HepG2 (cell line): Measurements from ENCODE around the gene COPA. TPM values are rescaled to one million over a fixed set of nuclear protein-coding genes. Genes with fewer than 3 reads are reported as not detected.
A peak's percentile ranks its signal among the peaks of the same experiment; 100 is the strongest.

ENCODE experiments used
- AKAP8 ChIP-seq: sonication (generic); formaldehyde crosslinking; IDR thresholded peaks from 2 replicates; pipeline ENCODE4 v1.5.1; 2020; ENCODE audit warnings: mild to moderate bottlenecking, missing genetic modification reagents
- CEBPZ ChIP-seq: IDR thresholded peaks from 2 replicates; pipeline ENCODE4 v1.6.1; 2012; ENCODE audit warnings: low read length, improper control_type of control experiment
- DNMT1 ChIP-seq: sonication (generic); formaldehyde crosslinking; IDR thresholded peaks from 2 replicates; pipeline ENCODE4 v1.5.1; 2020; ENCODE audit warnings: mild to moderate bottlenecking, missing genetic modification reagents
- FOSL1 ChIP-seq: sonication (generic); formaldehyde crosslinking; IDR thresholded peaks from 2 replicates; pipeline ENCODE4 v1.9.0; 2021; ENCODE audit warnings: missing genetic modification reagents, borderline replicate concordance
- FUBP1 ChIP-seq: sonication (generic); formaldehyde crosslinking; IDR thresholded peaks from 2 replicates; pipeline ENCODE4 v1.5.1; 2020; ENCODE audit warnings: missing genetic modification reagents, mild to moderate bottlenecking, borderline replicate concordance
- HDAC2 ChIP-seq: sonication (generic); formaldehyde crosslinking; IDR thresholded peaks from 2 replicates; pipeline ENCODE4 v1.4.0; 2020; ENCODE audit warnings: missing genetic modification reagents
- HMGXB4 ChIP-seq, 2 experiments: sonication (generic) in 1 of 2; formaldehyde crosslinking in 1 of 2; IDR thresholded peaks; 2 replicates each; pipeline versions ENCODE4 v1.4.0 to v1.6.1; 2018 to 2020; ENCODE audit warnings: missing genetic modification reagents in 2 of 2, borderline replicate concordance in 1 of 2, low read depth in 1 of 2, mild to moderate bottlenecking in 1 of 2, missing biosample characterization in 1 of 2
- KDM3A ChIP-seq: IDR thresholded peaks from 2 replicates; pipeline ENCODE4 v1.6.1; 2018; ENCODE audit warnings: low read depth, missing compliant biosample characterization
- NBN ChIP-seq: fragments of 450-650 bp; conservative IDR thresholded peaks from 2 replicates; pipeline ENCODE4 v1.6.1; 2017
- WIZ ChIP-seq: sonication (generic); formaldehyde crosslinking; IDR thresholded peaks from 2 replicates; pipeline ENCODE4 v1.5.1; 2020; ENCODE audit warnings: mild to moderate bottlenecking, missing genetic modification reagents
- ZBTB33 ChIP-seq: sonication (generic); formaldehyde crosslinking; IDR thresholded peaks from 2 replicates; pipeline ENCODE4 v1.4.0; 2020; ENCODE audit warnings: missing genetic modification reagents
- ZMYM4 ChIP-seq: sonication (generic); formaldehyde crosslinking; IDR thresholded peaks from 2 replicates; pipeline ENCODE4 v1.8.1; 2023; ENCODE audit warnings: mild to moderate bottlenecking, missing genetic modification reagents
- ZNF235 ChIP-seq: sonication (generic); formaldehyde crosslinking; IDR thresholded peaks from 2 replicates; pipeline ENCODE4 v1.8.1; 2023; ENCODE audit warnings: mild to moderate bottlenecking, missing genetic modification reagents, borderline replicate concordance
- ZNF367 ChIP-seq: sonication (generic); formaldehyde crosslinking; IDR thresholded peaks from 2 replicates; pipeline ENCODE4 v1.4.0; 2020; ENCODE audit warnings: missing genetic modification reagents, borderline replicate concordance
- ZNF414 ChIP-seq: sonication (generic); formaldehyde crosslinking; IDR thresholded peaks from 2 replicates; pipeline ENCODE4 v1.5.0; 2020; ENCODE audit warnings: missing genetic modification reagents
- ZNF44 ChIP-seq: sonication (generic); formaldehyde crosslinking; IDR thresholded peaks from 2 replicates; pipeline ENCODE4 v1.5.1; 2020; ENCODE audit warnings: mild to moderate bottlenecking, missing genetic modification reagents
- polyA plus RNA-seq, 8 experiments: library from polyadenylated mRNA; depleted of rRNA in 3 of 8; stranded (reverse) in 7 of 8; unstranded in 1 of 8; fragments of >200 nt; fragmentation: Illumina TruSeq in 4 of 8; extraction: Trizol in 4 of 8; gene quantifications; 2 replicates each; pipeline versions ENCODE4 v1.2.1 to v1.2.3, GENCODE V29; 2011 to 2016; ENCODE audit warnings: low read depth in 4 of 8, missing spikeins in 1 of 8, mixed read lengths in 1 of 8; ENCODE audit not compliant: insufficient read depth in 1 of 8
- total RNA-seq, 5 experiments: library from RNA; depleted of rRNA; stranded (reverse); fragments of >200 nt; fragmentation: Illumina TruSeq; extraction: Trizol; gene quantifications; 2 replicates each; pipeline ENCODE4 v1.2.3, GENCODE V29; 2016; ENCODE audit warnings: low read depth in 1 of 5

COPA gene
- total and polyA plus RNA-seq, 2 of the 13 experiments (the other 11 are each of a cell fraction or from before 2014, with no cell fraction given): 160 to 197 TPM

- TF ChIP-seq HMGXB4 (CRISPR knock-in tag; IDR thresholded peaks at IDR 0.05; ENCODE audit: borderline replicate concordance in 1 of 2, low read depth in 1 of 2) (peak; percentile 86 to 90), AKAP8 (CRISPR knock-in tag) (no peak), DNMT1 (0 out of 2 replicates have a peak, but pooled peaks have one; percentile 64), ZNF44 (CRISPR knock-in tag) (0 out of 2 replicates have a peak, but pooled peaks have one; percentile 52), CEBPZ (no peak), WIZ (CRISPR knock-in tag) (peak; percentile 72; the same call in 1 of the 2 replicates), FUBP1 (CRISPR knock-in tag) (no peak), NBN (no peak), HDAC2 (CRISPR knock-in tag) (no peak), FOSL1 (CRISPR knock-in tag) (0 out of 2 replicates have a peak, but pooled peaks have one; percentile 19), ZMYM4 (CRISPR knock-in tag) (peak; percentile 95), ZNF414 (CRISPR knock-in tag) (peak; percentile 88), KDM3A (no peak), ZNF235 (CRISPR knock-in tag) (no peak), ZBTB33 (CRISPR knock-in tag) (0 out of 2 replicates have a peak, but pooled peaks have one; percentile 12), ZNF367 (CRISPR knock-in tag) (no peak)
These were observed 80.9 kb downstream of the COPA start, which contains the start of gene DCAF8 (continued) for GRCh38 chr1:160261893-160262794.
